ENCODE results near the gene VAT1L. TPM values are rescaled to one million over a fixed set of nuclear protein-coding genes. Genes with fewer than 3 reads are reported as not detected.

VAT1L gene
- total RNA-seq, 1 experiment from 2014 or later, result not detected

DNA sequence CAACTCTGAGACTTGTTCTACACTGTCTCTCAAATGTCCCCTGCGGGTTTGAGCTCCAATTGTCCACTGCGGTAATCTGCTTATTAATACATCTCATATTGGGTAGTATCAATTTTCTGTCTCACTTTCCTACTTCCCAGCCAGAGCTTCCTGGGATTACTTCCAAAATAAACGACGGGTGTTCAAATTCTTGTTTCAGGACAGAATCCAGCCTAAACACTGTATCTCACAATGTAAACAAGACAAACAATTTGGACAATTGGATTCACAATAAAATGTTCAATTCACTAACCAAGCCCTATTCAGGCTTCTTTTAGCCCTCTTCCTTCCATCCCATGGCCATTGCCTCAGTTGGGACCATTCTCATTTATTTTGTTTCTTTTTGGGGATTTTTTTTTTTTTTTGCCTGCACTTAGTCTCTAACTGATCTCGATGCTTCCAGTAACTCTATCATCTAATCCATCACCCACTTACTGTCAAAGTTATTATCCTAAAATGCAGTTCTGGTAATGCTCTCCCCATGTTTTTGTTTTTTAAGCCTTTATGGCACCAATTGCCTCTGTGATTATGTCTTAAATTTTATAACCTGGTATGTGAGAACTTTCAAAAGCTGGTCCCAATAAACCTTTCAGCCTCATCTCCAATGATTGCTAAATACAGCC, 2.0 kb upstream of the VAT1L start:
- Mint-ChIP-seq H3K36me3 (ENCODE audit: insufficient read depth, unreplicated experiment) (no peaks in the 10 kb centered on the region), H3K27me3 (ENCODE audit: unreplicated experiment) (peaks cover 25% of the 10 kb centered on the region), H3K9me3 (ENCODE audit: low read depth, unreplicated experiment) (peaks cover 3% of the 10 kb centered on the region), H3K4me3 (ENCODE audit: low read depth, unreplicated experiment) (no peak overlapping the region), H3K27ac (ENCODE audit: unreplicated experiment) (no peak overlapping the region), H3K4me1 (ENCODE audit: low read depth, unreplicated experiment) (no peaks in the 10 kb centered on the region)
- CTCF ChIA-PET, result interaction anchor here (0.6 kb wide), 1 partner anchor 399 kb away, joined by 4 read pairs; no protein-coding TSS in a partner anchor
- no peak for DNase-seq
- TF ChIP-seq, protein P1, sequence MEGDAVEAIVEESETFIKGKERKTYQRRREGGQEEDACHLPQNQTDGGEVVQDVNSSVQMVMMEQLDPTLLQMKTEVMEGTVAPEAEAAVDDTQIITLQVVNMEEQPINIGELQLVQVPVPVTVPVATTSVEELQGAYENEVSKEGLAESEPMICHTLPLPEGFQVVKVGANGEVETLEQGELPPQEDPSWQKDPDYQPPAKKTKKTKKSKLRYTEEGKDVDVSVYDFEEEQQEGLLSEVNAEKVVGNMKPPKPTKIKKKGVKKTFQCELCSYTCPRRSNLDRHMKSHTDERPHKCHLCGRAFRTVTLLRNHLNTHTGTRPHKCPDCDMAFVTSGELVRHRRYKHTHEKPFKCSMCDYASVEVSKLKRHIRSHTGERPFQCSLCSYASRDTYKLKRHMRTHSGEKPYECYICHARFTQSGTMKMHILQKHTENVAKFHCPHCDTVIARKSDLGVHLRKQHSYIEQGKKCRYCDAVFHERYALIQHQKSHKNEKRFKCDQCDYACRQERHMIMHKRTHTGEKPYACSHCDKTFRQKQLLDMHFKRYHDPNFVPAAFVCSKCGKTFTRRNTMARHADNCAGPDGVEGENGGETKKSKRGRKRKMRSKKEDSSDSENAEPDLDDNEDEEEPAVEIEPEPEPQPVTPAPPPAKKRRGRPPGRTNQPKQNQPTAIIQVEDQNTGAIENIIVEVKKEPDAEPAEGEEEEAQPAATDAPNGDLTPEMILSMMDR (IDR thresholded peaks at IDR 0.05; ENCODE audit: unreplicated experiment), result no peak
- intact Hi-C loops (cut with micrococcal nuclease; ENCODE audit: unreplicated experiment), result no loop called here
- BruUV-seq (replicated peaks), result no TSS peak

DNA sequence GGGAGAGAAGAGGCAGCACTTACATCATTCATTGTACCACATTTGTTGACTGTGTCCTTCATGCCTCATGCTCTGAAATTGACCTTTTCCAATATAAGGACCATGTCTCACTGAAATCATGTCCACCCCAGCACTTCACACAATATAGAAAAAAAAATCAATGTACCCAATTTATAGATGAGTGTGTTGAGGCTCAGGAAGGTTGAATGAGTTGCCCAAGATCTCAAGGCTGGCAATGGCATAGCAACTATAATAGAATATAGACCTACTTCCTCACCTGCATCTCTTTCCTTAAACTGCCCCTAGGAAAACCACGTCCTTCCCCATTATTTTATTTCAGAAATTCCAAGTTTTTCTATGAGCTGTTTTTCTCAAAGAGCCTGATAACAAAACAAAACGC, 912 bp upstream of the VAT1L start:
- Mint-ChIP-seq H3K27me3 (ENCODE audit: unreplicated experiment) (peaks cover 25% of the 10 kb centered on the region), H3K9me3 (ENCODE audit: low read depth, unreplicated experiment) (peaks cover 2% of the 10 kb centered on the region), H3K4me3 (ENCODE audit: low read depth, unreplicated experiment) (no peak overlapping the region), H3K36me3 (ENCODE audit: insufficient read depth, unreplicated experiment) (no peaks in the 10 kb centered on the region), H3K27ac (ENCODE audit: unreplicated experiment) (no peak overlapping the region), H3K4me1 (ENCODE audit: low read depth, unreplicated experiment) (no peaks in the 10 kb centered on the region)
- intact Hi-C loops (cut with micrococcal nuclease; ENCODE audit: unreplicated experiment), result no loop called here
- no peak for DNase-seq
- CTCF ChIA-PET, result no interaction called here
- TF ChIP-seq, protein P1 (IDR thresholded peaks at IDR 0.05; ENCODE audit: unreplicated experiment), result no peak
- BruUV-seq (replicated peaks), result no TSS peak

DNA sequence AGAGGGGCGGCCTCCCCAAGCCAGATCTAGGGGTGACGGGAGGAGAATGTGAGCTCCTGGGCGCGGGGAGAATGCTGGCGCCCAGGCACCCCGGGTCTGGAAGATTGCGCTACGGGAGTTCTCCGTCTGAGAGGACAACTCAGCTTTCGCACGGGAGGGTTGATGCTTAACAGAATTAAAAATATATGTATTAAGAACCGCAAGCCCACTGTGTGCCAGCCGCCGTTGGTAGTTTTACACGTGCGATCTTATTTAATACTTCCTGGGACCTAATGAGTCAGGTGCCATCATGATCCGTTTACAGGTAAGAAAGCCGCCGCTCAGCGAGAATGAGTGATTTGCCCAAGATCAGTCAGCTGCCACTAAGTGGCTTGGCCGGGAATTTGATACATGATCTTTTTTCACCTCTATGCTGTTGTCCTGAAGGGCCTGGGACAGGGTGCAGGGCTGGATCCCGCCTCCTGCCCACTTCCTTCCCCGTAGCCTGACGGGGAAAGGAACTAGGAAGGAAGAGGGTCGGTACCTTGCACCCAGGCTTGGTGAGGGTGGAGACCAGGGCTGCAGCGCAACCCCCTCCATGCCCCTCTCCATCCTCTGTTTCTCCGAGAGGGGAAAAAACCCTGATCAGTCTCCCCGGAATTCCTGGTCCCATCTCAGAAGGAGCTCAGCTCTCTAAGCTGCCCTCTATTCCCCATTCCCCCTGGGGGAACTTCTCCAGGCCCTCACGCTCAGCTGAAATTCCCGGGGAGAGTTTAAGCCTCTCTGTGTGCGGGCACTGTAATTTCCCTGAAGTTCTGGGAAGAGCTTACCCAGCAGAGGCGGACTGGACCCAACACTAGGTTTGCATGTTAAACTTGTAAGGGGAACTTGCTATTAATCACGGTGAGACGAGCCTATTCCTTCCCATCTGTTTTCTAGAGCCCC, 983 bp downstream of the VAT1L start:
- CTCF ChIA-PET, result no interaction called here
- no TSS peak for BruUV-seq (replicated peaks)
- Mint-ChIP-seq H3K27me3 (ENCODE audit: unreplicated experiment) (peaks cover 25% of the 10 kb centered on the region), H3K27ac (ENCODE audit: unreplicated experiment) (no peak overlapping the region), H3K9me3 (ENCODE audit: low read depth, unreplicated experiment) (peaks cover 2% of the 10 kb centered on the region), H3K4me3 (ENCODE audit: low read depth, unreplicated experiment) (no peak overlapping the region), H3K4me1 (ENCODE audit: low read depth, unreplicated experiment) (no peaks in the 10 kb centered on the region), H3K36me3 (ENCODE audit: insufficient read depth, unreplicated experiment) (no peaks in the 10 kb centered on the region)
- DNase-seq, result no peak
- TF ChIP-seq, protein P1 (IDR thresholded peaks at IDR 0.05; ENCODE audit: unreplicated experiment), result no peak
- intact Hi-C loops (cut with micrococcal nuclease; ENCODE audit: unreplicated experiment), result no loop called here

DNA sequence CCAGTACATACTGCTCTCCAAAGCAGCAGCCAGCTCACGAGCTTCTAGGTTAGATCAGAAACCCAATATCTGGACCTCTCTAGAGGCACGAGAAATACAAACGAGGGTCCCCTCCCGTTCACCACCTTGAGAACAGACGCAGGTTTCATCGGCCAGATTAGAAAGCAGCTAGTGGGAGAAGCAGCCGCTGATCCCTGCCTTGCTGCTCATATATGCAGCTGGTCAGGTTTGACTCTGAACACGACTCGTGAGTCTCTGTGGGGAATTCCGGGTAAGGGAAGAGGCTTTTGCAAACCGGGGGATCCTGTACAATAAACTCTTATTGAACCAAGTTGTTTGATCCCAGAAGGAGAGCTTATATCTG, 1.6 kb downstream of the VAT1L start:
- CTCF ChIA-PET, result no interaction called here
- peaks cover 2% of the 10 kb centered on the region for H3K9me3 Mint-ChIP-seq (ENCODE audit: low read depth, unreplicated experiment)
- DNase-seq, result no peak
- no peaks in the 10 kb centered on the region for H3K4me1 Mint-ChIP-seq (ENCODE audit: low read depth, unreplicated experiment)
- H3K27ac Mint-ChIP-seq (ENCODE audit: unreplicated experiment), result no peak overlapping the region
- TF ChIP-seq, protein P1 (IDR thresholded peaks at IDR 0.05; ENCODE audit: unreplicated experiment), result no peak
- H3K36me3 Mint-ChIP-seq (ENCODE audit: insufficient read depth, unreplicated experiment), result no peaks in the 10 kb centered on the region
- intact Hi-C loops (cut with micrococcal nuclease; ENCODE audit: unreplicated experiment), result no loop called here
- BruUV-seq (replicated peaks), result no TSS peak
- no peak overlapping the region for H3K4me3 Mint-ChIP-seq (ENCODE audit: low read depth, unreplicated experiment)
- H3K27me3 Mint-ChIP-seq (ENCODE audit: unreplicated experiment), result peaks cover 25% of the 10 kb centered on the region
